ENCODE results near the gene RAX2. TPM values are rescaled to one million over a fixed set of nuclear protein-coding genes. Genes with fewer than 3 reads are reported as not detected.

RAX2 gene
- total RNA-seq, 3 donors from 2014 or later, result not detected

- Histone ChIP-seq H3K4me1 (ENCODE audit: low read depth) (no peaks in the 10 kb centered on the region), H3K9me3 (no peaks in the 10 kb centered on the region), H3K36me3 (ENCODE audit: low read depth) (peaks cover 2% of the 10 kb centered on the region), H3K4me3 (no peak overlapping the region)
- TF ChIP-seq CTCF (IDR thresholded peaks at IDR 0.05), result no peak
- ATAC-seq, result no peak
- DNase-seq, result no peak
- intact Hi-C loops (cut with DNase I, micrococcal nuclease), result no loop called here
Observed at GRCh38 chr19:3746371-3747056, 25.5 kb downstream of the RAX2 start.

GRCh38 chr19:3745363-3746045 lies 26.5 kb downstream of the RAX2 start:
- no peak for TF ChIP-seq CTCF (IDR thresholded peaks at IDR 0.05)
- peaks cover 2% of the 10 kb centered on the region for H3K36me3 ChIP-seq (ENCODE audit: low read depth)
- DNase-seq (no peak), ATAC-seq (no peak)
- no peak overlapping the region for H3K4me3 ChIP-seq
- intact Hi-C loops (cut with DNase I, micrococcal nuclease), result no loop called here
- no peaks in the 10 kb centered on the region for H3K4me1 ChIP-seq (ENCODE audit: low read depth)
- H3K9me3 ChIP-seq, result no peaks in the 10 kb centered on the region

GRCh38 chr19:3743486-3743885 lies 28.5 kb downstream of the RAX2 start:
- ATAC-seq (peak; percentile 29), DNase-seq (no peak)
- no peaks in the 10 kb centered on the region for H3K9me3 ChIP-seq
- no peak for TF ChIP-seq CTCF (IDR thresholded peaks at IDR 0.05)
- peaks cover 2% of the 10 kb centered on the region for H3K36me3 ChIP-seq (ENCODE audit: low read depth)
- H3K4me1 ChIP-seq (ENCODE audit: low read depth), result no peaks in the 10 kb centered on the region
- no peak overlapping the region for H3K4me3 ChIP-seq
- intact Hi-C loops (cut with DNase I, micrococcal nuclease), result no loop called here

DNA sequence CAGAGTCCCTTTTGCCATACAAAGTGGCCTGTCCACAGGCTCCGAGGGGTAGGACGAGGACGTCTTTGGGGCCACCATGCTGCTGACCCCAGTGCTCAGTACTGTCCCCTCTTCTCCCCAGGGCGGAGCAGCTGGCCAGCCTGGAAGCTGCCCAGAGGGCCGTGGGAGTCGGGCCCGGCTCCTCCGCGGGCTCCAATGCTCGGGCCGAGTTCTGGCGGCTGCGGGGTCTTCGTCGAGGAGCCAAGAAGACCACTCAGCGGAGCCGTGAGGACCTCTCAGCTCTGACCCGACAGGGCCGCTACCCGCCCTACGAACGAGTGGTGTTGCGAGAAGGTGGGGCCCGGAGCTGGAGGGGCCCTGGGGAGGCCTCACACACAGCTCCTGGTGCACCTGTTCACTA lies 31.6 kb downstream of the RAX2 start:
- no peaks in the 10 kb centered on the region for H3K4me1 ChIP-seq (ENCODE audit: low read depth)
- H3K9me3 ChIP-seq, result no peaks in the 10 kb centered on the region
- intact Hi-C loops (cut with DNase I, micrococcal nuclease), result no loop called here
- DNase-seq (peak in 1 of 3 donors; percentile 43), ATAC-seq (no peak)
- H3K4me3 ChIP-seq, result no peak overlapping the region
- TF ChIP-seq CTCF (IDR thresholded peaks at IDR 0.05), result no peak
- peaks cover 3% of the 10 kb centered on the region for H3K36me3 ChIP-seq (ENCODE audit: low read depth)

GRCh38 chr19:3738477-3739220 lies 33.4 kb downstream of the RAX2 start:
- DNase-seq, result no peak
- Histone ChIP-seq H3K4me1 (ENCODE audit: low read depth) (no peaks in the 10 kb centered on the region), H3K9me3 (no peaks in the 10 kb centered on the region), H3K36me3 (ENCODE audit: low read depth) (peaks cover 9% of the 10 kb centered on the region), H3K4me3 (no peak overlapping the region)
- ATAC-seq, result no peak
- no peak for TF ChIP-seq CTCF (IDR thresholded peaks at IDR 0.05)
- intact Hi-C loops (cut with DNase I, micrococcal nuclease), result no loop called here

Data from mucosa of descending colon (tissue), 3 donors.